ENCODE measurements around the gene GNS.

The GNS gene

DNA sequence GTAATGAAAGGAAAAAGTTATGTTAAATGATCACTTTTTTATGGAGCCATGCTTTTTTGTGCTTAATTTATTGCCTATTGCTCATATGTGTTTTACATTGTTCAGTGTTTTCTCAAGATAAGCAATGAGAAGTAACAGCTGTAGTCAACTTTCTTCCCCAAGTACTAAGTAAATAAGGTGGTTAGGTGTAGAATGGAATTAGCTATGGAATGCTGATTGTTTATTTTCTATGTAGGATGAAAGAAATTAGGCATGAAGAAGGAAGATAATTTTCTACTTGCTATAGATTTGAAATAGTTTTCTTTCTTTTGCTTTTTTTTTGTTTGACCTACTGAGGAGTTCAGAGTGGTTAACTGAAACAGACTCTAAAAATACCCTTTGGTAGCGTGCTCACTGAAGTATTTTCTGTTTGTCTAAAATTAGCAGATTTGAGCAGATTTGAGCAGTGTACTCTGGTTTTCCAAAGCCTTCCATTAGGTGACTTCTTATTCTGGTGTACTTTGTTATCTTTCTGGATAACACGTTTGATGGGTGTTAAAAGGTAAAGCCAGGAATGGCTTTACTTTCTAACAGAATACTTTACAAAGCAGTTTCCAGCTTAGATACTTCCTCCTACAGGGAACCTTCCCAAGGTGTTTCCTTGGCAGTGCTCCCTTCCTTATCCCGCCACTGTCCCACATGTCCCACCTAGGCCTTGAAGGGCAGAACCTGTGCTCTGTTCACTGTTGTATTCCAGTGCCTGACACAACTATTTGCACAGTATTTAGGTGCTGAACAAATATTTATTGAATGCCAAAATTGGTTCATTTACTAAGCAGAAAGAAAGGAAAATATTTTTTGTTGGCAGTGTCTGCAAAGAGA lies 92.9 kb downstream of the GNS start:
- Histone ChIP-seq H3K9ac (ENCODE audit: low read length) (no peak overlapping the region), H3K4me3 (ENCODE audit: low read length) (no peak overlapping the region), H3K27ac (ENCODE audit: low read length) (peak overlapping the region; percentile 19), H3K4me1 (ENCODE audit: control insufficient read depth, low read depth, low read length) (peaks cover 38% of the 10 kb centered on the region), H3K27me3 (ENCODE audit: control insufficient read depth, insufficient read depth, low read length) (no peaks in the 10 kb centered on the region), H3K36me3 (ENCODE audit: control insufficient read depth, low read depth, low read length) (no peaks in the 10 kb centered on the region), H3K9me3 (ENCODE audit: control insufficient read depth, low read depth, low read length) (no peaks in the 10 kb centered on the region)

DNA sequence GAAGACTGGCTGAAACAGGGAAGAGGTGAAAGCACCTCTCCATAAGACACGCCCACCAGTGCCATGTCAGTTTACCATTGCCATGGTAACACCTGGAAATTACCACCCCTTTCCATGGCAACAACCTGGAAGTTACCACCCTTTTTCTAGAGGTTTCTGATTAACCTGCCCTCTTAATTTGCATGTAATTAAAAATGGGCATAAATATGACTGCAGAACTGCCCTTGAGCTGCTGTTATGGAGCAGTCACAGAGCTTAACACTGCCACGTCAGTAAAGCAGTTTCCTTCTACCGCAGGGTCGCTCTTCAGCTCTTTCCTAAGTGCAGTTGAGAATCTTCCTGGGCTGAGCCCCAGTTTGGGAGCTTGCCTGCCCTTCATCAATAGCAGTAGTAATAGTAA lies 93.7 kb downstream of the GNS start:
- no peak overlapping the region for H3K9ac ChIP-seq (ENCODE audit: low read length)
- peak overlapping the region; percentile 19 for H3K27ac ChIP-seq (ENCODE audit: low read length)
- H3K9me3 ChIP-seq (ENCODE audit: control insufficient read depth, low read depth, low read length): no peaks in the 10 kb centered on the region
- no peak overlapping the region for H3K4me3 ChIP-seq (ENCODE audit: low read length)
- no peaks in the 10 kb centered on the region for H3K27me3 ChIP-seq (ENCODE audit: control insufficient read depth, insufficient read depth, low read length)
- H3K36me3 ChIP-seq (ENCODE audit: control insufficient read depth, low read depth, low read length): no peaks in the 10 kb centered on the region
- H3K4me1 ChIP-seq (ENCODE audit: control insufficient read depth, low read depth, low read length): peaks cover 34% of the 10 kb centered on the region
